GM10266 (cell line): ENCODE measurements around the gene ADD1.

Source experiments
- DNase-seq: peaks from one replicate; pipeline ENCODE4 v3.0.0; 2012; ENCODE audit errors: extremely low spot score
- TF ChIP-seq, protein P1 (sequence below): IDR thresholded peaks from 2 replicates; pipeline ENCODE4 v1.5.1; 2012; ENCODE audit warnings: mild to moderate bottlenecking, low read depth; ENCODE audit not compliant: control insufficient read depth, insufficient read depth; ENCODE audit errors: missing control alignments

Gene ADD1

DNA sequence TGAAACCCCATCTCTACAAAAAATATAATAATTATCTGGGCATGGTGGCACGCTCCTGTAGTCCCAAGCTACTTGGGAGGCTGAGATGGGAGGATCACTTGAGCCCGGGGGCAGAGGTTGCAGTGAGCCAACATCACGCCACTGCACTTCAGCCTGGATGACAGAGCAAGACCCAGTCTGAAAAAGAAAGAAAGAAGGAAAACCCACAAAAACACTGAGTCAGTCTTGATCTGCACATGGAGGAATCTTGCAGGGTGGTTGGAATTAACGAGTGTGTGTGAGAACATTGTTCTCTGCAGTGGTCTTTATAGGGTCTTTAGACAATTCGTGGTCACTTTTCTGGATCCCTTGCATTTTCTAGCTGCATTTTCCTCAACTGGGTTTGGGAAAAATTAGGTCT, 23.2 kb downstream of the ADD1 start:
- TF ChIP-seq, protein P1, sequence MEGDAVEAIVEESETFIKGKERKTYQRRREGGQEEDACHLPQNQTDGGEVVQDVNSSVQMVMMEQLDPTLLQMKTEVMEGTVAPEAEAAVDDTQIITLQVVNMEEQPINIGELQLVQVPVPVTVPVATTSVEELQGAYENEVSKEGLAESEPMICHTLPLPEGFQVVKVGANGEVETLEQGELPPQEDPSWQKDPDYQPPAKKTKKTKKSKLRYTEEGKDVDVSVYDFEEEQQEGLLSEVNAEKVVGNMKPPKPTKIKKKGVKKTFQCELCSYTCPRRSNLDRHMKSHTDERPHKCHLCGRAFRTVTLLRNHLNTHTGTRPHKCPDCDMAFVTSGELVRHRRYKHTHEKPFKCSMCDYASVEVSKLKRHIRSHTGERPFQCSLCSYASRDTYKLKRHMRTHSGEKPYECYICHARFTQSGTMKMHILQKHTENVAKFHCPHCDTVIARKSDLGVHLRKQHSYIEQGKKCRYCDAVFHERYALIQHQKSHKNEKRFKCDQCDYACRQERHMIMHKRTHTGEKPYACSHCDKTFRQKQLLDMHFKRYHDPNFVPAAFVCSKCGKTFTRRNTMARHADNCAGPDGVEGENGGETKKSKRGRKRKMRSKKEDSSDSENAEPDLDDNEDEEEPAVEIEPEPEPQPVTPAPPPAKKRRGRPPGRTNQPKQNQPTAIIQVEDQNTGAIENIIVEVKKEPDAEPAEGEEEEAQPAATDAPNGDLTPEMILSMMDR: no peak
- DNase-seq: no peak

DNA sequence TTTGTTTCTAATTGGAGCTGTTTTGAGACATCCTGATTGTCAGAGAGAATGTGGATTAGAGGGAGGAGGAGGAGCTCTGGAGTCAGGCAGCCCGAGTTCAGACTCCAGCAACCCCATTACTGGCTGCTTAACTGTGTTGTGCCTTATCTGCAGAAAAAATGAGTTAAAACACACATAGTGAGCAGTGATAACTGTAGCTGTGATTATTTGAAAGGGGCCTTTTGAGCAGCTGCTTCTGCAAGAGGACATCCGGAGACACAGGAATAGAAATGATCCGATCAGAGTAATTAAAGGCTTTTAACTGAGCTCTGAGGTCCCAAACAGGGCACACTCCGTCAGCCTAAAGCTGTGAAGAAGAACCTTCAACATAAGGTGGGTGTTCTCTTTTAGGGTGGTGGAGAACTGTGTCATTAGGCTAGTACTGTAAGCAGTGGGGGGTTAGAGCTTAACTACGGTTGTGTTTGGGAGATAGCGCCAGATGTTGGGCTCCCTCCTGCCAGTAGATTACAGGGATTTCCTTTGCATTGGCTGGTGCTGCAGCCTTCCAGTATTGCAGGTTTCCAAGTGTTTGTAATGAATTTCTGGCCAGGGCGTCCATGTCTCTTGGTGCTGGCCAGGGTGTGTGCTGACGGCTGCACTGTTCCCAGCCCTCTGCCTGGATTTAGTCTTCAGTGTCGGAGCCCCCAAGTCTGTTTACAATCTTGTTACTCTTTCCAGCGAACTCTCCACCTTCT, 24.3 kb downstream of the ADD1 start:
- TF ChIP-seq, protein P1: no peak
- DNase-seq: no peak

DNA sequence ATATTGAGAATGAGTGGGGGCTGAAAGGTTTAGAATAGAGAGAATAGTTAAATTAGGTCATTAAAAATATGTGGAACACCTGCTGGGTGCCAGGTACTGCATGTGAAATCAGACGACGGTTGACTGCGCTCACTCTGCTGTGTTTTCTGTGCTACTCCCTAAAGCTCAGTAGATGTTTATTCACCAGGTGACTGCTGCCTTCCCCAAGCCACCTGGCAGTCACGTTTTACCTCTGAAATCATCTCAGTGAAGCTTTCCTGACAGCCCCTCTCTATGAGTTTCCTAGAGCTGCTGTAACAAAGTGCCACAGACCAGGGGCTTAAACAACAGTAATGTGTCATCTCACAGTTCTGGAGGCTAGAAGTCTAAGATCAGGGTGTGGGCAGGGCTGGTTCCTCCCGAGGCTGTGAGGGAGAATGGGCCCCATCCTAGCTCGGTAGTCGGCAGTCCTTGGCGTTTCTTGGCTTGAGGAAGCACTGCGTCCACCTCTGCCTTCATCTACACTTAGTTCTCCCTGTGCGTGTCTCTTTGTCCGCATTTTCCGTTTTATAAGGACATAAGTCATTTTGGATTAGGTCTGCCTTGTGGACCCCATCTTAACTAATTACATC, 25.3 kb downstream of the ADD1 start:
- DNase-seq: no peak
- TF ChIP-seq, protein P1: no peak

DNA sequence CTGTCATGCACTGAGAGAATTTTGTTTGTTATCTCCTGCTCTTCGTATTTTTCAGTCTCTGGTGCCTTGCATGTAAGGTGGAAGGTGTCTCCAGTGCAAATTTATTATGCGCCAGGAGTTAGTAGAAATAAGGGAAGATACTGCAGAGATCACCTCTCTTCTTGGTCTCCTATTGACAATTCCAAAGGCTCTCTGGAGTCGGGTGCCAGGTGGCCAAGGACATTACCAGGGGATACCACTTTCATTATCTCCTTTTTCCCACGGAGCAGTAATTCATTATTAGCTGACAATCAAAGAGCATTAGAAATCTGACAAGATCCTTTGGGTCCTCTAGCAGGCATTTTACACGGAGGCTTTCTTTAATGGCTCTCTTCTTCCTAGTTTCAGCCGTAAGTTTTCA, 26.0 kb downstream of the ADD1 start:
- TF ChIP-seq, protein P1: no peak
- no peak for DNase-seq

DNA sequence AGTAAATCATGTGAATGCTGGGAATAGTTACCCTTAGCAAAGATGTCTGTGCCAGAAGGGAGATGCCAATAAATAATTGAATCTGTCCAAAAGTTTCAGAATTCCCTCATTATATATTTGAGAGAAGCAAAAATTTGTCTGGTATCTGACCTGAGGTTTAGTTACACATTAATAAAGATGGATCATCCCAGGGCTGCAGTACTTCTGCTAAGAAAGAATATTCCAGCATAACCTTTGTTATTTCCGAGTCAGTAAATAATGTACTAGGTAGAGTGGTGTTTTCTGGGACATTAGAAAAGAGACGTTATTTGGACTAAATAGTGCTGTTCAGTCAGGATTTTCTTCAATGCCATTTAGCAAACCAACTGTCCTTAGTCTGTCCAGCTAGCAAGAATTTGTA, 26.4 kb downstream of the ADD1 start:
- no peak for DNase-seq
- TF ChIP-seq, protein P1: no peak

DNA sequence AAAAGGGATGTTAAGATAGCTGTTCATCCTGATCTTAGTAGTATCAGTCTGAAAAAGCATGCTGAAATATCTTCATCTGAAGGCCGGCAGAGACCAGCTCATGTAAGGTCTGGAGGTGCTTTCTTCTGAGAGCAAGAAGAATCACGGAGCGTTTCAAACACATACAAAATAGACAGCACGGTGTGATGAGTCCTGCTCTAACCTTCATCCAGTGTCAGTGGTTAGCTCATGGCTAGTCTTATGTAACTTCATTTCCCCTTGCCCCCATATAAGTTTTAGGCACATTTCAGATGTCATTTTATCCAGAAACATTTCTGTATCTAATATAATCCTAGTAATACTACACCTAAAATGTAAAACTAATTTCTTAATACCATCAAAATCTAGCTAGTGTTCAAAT, 27.8 kb downstream of the ADD1 start:
- TF ChIP-seq, protein P1: no peak
- no peak for DNase-seq

DNA sequence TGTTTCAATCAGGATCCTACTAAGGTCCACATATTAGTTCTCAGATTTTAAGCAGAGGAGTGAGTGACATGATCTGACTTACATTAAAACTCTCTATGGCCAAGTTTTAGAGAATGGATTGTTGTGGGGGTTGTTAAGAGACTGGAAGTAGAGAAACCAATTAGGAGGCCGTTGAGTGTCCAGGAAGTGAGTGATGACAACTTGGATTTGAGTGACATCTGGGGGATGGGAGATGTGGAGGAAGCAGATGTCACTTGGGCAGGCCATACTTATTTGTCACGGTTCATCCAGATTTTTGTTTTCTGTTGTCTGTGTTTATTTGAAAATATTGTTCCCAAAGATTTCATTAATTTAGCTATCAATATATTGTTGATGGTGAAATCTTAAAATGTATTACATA, 28.3 kb downstream of the ADD1 start:
- DNase-seq: no peak
- TF ChIP-seq, protein P1: no peak
